ENCODE measurements around the gene UBAP2.
"Not testable (repeated sequence)": the region's sequence is repeated elsewhere in the genome, so short reads cannot be mapped to it uniquely, and the experiment has no call there.

The UBAP2 gene

DNA sequence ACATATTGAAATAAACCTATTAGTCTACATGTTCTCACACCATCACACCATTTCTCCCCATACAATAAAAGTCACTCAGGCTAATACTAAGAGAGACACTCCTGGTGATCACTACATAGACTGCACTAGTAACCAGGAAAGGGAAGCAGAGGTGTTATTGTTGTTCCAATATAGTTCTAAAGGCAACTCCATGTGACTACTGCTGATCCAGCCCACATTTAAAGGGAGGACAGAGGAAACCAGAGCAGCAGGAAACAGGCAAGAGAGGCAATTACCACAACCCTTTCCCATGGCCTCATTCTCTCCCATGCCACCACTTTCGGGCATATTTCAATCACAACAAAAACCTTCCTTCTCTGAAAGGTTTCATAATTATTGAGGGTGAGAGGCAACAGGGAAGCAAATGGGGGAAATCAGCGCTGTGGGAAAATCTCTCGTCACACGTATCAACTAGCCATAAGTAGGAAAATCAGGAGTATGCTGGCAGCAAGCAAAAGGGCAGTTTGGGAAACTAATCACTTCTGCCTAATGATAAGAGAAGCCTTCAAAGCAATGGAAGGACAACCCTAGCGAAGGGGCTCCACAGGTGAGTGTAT is 1.8 kb downstream of the UBAP2 start:
- DNase-seq = peak; percentile 40

DNA sequence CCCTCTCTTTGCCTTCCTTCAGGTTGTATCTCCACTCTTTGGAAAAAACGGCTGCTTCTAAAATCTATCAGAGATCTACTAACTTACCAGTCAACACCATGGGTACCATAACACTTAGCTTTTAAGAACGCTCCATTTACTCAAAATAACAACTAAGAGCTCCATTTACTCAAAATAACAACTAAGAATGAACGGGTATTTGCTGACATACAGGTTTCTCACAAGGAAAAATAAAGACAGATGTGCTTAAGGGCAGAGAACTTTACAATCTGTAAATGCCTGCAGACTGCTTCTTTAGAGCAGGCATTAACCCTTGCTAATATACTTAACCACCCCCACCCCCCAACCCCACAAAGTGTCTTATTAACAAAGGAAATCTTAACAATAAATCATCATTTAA is 2.8 kb downstream of the UBAP2 start:
- DNase-seq = no peak

DNA sequence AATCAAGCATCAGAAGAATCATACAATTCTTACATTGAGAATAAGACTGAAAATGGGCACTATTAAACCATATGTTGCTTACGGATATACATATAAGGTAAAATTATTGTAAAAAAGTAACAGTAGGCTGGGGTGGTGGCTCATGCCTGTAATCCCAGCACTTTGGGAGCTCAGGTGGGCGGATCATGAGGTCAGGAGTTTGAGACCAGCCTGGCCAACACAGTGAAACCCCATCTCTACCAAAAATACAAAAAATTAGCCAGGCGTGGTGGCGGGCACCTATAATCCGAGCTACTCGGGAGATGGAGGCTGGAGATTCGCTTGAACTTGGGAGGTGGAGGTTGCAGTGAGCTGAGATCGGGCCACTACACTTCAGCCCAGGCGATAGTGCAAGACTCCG is 6.6 kb downstream of the UBAP2 start:
- not testable (repeated sequence) for DNase-seq

DNA sequence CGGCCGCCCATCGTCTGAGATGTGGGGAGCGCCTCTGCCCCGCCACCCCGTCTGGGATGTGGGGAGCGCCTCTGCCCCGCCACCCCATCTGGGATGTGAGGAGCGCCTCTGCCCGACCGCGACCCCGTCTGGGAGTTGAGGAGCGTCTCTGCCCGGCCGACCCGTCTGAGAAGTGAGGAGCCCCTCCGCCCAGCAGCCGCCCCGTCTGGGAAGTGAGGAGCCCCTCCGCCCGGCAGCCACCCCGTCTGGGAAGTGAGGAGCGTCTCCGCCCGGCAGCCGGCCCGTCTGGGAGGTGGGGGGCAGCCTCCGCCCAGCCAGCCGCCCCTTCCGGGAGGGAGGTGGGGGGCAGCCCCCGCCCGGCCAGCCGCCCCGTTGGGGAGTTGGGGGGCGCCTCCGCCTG is 9.8 kb downstream of the UBAP2 start:
- DNase-seq = not testable (repeated sequence)

DNA sequence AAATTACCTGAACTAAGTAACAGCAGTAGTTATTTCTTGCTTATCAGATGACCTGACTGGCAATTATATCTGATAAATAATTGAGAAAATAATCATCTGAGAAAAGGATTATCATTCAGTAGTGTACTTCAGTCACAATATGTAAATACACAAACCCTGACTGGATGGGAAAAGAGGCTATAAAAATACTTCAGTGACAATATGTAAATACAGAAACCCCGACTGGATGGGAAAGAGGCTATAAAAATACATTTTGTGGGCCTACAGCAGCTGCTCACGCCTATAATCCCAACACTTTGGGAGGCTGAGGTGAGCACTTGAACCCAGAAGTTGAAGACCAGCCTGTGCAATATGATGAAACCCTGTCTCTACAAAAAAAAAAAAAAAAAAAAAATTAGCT is 11.1 kb downstream of the UBAP2 start:
- no peak for DNase-seq

DNA sequence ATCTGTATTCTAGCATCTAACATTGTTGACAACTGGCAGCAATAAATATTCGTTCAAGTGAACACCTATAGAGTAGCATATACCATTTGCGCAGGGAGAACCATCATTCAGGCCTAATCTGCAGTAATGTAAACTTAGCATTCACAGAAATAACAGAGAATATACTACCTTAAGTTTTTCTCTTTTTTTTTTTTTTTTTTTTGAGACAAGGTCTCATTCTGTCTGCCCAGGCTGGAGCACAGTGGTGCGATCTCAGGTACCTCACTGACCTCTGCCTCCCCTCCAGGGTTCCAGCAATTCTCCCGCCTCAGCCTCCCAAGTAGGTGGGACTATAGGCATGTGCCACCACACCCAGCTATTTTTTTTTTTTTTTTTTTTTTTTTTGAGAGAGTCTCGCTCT is 12.1 kb downstream of the UBAP2 start:
- DNase-seq = no peak

DNA sequence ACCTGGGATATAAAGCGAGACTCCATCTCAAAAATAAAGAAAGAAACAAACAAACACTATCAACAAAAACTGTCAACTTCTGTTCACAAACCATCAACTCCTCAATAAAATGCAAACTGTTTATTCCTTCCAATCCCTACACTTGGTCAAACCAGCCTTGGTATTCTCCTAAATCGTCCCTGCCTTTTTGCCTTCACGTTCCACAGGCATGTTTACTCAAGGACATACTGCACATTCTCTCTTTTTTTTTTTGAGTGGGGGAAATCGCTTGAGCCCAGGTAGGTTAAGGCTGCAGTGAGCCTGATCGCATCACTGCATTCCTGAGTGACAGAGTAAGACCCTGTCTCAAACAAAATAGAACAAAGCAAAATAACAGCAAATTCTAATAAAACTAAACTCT is 13.0 kb downstream of the UBAP2 start:
- DNase-seq = no peak

DNA sequence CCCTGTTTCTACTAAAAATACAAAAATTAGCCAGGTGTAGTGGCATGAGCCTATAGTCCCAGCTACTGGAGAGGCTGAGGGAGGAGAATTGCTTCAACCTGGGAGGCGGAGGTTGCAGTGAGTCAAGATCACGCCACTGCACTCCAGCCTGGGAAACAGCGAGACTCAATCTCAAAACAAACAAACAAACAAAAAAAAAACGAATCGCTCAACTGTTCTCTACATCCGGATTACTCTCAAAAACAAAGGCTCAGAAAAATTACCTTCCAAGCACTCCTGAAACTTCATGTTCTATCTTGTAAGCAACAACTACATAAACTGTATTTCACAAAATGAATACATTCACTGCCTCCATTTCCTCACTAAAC is 14.0 kb downstream of the UBAP2 start:
- DNase-seq = no peak

DNA sequence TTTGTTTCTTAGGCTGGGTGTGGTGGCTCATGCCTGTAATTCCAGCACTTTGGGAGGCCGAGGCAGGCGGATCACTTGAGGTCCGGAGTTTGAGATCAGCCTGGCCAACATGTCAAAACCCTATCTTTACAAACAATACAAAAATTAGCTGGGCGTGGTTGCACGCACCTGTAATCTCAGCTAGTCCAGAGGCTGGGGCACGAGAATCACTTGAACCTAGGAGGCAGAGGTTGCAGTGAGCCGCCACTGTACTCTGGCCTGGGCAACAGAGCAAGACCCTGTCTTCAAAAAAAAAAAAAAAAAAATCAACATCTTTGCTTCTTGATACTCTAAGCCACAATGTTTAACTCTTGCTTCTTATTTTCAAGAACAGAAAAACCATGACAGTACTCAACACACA is 16.1 kb downstream of the UBAP2 start:
- no peak for DNase-seq

DNA sequence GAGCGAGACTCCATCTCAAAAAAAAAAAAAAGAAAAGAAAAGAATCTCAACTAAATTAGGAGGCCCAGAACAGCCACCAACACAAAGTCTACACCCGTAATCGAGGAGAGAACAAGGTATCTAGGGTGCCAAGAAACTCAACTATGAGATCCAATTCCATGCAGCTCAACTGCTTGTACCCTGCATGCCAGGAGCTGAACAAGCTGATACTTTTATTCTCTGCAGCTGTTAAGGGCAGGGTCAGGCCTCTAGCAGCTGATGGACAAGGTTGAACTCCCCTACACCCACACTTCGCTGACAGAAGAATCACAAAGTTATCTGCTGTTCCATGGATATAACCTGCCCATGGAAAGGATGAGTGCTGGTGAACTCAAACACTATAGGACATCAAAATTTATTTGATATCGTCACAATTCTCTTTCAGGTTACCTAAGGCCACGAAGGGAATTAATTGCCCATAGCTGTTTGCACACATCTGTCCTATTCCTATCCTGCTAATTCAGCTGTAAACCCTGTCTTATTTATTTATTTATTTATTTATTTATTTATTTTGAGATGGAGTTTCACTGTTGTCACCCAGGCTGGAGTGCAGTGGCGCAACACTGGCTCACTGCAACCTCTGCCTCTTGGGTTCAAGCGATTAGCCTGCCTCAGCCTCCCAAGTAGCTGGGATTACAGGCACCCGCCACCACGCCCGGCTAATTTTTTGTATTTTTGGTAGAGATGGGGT is 20.7 kb downstream of the UBAP2 start:
- no peak for DNase-seq

DNA sequence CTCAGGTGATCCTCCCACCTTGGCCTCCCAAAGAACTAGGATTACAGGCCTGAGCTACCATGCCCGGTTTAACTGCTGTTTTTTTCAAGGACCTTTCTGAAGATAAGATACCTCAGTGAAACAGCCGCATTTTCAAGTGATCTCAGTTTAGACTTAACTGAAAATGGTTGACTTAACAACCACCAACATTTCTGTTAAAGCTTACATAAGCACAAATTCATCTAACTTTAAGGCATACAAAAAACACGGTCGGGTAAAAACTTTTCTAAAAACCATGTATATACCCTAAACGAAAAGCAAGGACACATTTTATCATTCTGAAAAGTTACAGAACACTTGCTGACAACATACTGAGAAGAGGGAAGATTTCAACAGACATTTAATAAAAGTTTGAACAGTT is 22.9 kb downstream of the UBAP2 start:
- no peak for DNase-seq

DNA sequence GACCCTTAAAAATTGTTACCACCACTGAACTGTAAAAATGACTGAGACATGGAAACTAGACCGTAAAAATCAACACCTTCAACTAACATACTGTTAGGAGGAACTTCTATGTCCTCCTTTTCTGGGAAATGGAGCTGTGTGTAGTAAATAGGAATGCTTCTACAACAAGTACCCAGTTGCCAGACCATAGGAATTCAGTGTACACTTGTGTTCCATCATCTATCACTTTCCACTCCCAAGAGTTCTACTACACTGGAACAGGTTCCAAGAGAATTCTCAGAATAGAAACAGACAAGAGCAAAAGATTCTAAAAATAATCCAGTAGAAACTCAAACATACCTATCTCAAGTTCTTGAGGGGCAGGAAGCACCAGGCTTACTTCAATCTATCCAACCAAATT is 23.6 kb downstream of the UBAP2 start:
- DNase-seq = no peak

DNA sequence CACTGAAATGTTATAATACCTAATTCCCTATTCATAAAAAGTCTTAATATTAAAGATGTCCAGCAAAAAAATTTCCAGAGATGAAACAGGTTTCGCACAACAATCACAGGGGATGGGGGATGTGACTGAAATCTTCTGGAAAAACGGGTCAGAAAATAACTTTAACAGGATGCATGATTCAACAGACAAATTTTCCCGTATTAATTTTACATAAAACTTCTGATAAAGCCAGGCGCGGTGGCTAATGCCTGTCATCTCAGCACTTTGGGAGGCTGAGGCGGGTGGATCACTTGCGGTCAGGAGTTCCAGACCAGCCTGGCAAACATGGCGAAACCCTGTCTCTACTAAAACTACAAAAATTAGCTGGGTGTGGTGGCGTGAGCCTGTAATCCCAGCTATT is 24.2 kb downstream of the UBAP2 start:
- DNase-seq = not testable (repeated sequence)

DNA sequence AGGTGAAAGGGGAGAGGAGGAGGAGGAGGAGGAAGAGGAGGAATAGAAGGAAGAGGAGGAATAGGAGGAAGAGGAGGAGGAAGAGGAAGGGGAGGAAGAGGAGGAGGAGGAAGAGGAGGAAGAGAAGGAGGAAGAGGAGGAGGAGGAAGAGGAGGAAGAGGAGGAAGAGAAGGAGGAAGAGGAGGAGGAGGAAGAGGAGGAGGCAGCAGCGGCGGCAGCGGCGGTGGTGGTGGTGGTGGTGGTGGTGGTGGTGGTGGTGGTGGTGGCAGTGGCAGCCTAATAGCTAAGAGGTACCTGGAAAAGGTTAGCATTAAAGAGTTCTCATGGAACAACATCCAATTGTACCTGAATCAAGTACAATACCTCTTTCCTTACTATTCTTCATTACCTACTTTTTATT is 32.5 kb downstream of the UBAP2 start:
- DNase-seq = no peak

DNA sequence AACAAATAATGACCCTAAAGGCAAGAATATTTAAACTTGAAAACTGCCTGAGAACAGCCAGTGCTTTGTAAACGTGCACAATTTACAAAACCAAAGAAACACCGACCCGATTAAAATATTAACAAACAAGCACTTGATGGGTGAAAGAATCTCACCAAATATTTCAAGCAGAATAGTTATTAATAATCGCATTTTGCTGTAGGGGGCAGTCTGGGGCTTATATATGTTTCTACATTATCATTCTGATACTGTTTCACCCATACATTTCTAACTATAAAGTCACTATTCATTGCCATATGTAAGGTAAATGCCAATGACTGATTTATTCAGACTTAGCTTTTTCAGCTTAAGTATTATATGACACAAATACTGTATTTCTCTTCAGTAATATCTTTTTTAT is 37.7 kb downstream of the UBAP2 start:
- DNase-seq = peak; percentile 48

DNA sequence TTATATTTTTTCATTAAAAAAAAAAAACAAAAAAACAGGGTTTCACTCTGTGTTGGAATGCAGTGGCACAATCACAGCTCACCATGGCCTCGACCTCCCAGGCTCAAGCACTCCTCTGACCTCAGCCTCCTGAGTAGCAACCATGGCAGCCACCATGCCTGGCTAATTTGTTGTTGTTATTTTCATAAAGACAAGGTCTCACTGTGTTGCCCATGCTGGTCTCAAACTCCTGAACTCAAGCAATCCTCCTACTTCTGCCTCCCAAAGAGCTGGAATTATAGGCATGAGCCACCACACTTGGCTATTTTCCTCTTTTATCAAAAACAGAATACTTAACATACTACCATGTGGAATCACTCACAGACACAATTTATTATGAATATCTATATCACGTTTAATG is 46.7 kb downstream of the UBAP2 start:
- DNase-seq = no peak

DNA sequence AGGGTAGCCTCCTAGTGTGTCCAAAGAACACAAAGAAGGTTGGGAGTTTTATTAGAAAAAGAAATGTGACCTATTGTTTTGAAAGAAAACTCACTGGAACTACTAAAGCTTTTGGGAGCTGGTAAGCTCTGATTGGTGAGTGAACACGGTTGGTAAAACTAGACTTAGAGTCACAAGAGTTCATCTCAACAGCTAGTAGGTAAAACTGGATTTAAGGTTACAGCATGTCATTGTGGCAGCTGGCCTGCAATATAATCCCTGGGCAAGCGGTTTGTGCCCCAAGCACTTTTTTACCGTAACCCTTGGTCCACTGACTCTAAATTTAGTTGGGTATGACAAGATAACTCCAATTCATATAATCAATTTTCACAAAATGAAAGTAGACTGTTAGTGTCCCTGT is 47.4 kb downstream of the UBAP2 start:
- no peak for DNase-seq

DNA sequence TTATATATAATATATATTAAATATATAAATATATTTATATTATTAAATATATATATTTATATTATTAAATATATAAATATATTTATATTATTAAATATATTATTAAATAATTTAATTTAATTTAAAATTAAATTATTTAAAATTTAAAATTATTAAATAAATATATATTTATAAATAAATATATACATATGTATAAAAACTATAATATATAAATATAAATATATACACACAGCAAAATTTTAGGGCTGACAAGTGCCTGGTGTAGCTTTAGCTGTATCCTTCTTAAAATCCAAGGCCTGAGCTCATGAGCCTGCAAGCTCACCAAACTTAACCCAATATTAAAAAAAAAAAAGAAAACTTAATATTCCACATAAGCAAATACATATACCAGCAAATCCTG is 53.2 kb downstream of the UBAP2 start:
- no peak for DNase-seq

DNA sequence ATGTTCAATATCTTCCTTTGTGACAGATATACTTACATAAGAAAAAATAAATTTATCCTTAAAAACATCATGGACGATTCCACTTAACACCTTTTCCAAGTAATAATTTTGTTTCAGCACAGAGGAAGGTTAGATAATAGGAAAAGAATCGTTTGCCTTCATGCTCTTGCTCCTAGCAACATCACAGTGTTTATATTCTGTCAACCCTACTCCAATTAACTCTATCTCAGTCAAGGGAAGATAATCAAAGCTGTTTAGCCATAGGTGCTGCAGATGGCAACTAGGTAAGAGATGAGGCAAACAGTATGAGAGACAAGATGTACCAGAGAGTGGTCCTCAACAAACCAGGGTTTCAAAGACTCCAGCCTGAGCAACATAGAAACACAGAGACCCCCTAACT is 55.6 kb downstream of the UBAP2 start:
- no peak for DNase-seq

DNA sequence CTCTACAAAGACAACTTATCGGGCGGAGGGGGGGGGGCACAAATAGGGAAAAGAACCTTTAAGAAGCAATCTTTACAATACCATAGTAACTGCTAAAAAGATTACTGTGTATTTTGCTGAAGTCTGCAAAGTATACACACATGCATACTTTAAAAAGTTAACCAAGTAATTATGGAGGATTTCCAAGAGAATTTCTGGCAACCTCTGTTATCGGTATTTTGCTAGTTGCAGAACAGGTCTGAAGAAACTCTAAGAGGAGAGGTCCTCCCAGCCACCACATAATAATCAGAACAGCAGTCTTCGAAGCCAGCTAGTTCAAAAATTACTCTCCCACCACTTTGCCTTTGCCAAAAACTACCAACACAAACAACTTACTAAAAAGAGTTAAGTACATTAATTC is 56.1 kb downstream of the UBAP2 start:
- DNase-seq = no peak

DNA sequence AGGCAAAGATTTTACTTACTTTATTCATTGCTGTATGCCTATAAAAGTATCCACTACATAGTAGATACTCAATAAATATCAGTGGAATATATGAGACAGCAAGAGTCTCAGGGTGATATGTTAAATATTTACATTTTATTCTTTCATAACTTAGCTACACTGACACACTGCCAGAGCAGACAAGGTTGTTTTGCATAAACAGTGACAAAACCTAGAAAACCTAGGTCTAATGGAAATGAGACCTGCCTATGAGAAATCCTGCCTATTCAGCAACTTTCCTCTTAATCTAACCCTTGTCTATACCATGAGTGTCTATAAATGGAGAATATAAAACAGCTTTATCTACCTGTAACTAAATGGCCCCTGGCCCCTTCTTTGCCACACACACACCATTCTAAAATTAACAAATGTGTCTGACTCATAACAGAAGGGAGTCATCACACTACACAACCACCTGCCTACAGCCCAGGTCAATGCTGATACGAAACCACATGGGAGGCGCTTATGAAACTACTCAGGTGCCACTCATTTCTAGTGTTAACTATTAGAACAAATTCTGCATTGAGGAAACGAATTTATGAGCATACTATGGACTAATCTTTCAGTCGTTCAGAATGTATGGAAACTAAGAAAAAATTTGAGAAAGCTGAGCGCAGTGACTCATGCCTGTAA is 60.3 kb downstream of the UBAP2 start:
- no peak for DNase-seq

DNA sequence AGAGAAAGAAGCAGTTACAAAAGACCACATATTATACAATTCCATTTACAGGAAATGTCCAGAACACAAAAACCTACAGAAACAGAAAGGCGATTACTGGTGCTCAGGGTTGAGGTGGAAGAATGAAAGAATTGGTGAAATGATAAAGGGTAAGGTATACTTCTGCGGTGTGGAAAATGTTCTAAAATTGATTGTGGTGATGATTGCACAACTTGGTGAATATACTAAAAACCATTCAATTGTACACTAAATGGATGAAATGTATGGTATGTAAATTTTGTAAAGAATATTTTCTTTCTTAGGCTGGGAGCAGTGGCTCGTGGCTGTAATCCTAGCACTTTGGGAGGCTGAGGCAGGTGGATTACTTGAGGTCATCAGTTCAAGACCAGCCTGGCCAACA is 72.3 kb downstream of the UBAP2 start:
- no peak for DNase-seq

DNA sequence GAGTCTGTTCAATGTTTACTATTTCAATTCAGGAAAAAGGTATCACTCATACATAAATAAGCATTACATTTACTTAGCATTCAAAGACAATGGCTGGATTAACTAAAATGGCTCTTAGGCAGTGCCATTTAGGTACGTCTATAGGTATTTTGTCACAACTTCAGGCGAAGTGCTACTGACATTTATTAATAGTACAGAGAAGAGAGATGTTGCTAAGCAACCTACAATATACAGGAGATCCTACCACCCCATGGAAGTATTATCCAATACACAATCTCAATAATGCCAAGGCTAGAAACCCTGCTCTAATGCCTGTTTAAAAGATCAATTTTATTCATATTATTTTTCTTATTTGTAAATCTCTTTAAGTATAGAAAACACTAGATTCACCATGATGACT is 76.0 kb downstream of the UBAP2 start:
- no peak for DNase-seq

DNA sequence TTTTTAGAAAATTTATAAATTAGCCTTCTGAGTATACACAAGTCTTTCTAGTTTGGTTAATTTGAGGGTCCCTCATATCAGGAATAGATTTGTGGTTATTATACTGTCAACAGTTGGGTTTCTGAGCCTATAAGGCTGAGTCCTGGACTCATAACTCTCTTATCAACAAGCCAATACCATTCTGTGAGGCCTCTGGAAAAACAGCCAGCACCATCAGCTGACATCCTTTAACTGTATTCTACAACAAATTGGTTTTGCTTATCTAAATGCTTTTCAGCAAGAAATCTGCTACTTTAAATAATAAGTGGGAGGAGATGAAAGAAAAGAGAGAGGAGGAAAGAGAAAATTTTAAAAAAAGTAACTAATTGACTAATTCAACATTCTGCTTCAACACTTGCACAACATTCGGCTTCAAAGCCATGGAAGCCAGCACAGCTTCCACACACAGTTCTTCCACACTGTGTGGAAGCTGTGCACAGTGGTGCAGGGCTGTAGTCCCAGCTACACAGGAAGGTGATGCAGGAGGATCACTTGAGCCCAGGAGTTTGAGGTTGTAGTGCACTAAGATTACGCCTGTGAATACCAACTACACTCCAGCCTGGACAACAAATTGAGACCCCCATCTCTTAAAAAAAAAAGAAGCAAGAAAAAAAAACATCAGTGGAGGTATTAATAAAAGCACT is 84.5 kb downstream of the UBAP2 start:
- peak; percentile 24 for DNase-seq
